22Rv1 (cell line): Measurements from ENCODE around the gene TRPM3.
"Not testable (repeated sequence)": the region's sequence is repeated elsewhere in the genome, so short reads cannot be mapped to it uniquely, and the experiment has no call there.

Experiments used
- H3K27ac ChIP-seq: fragments of 450-650 bp; 2 replicates; pipeline ENCODE4 v1.5.1; 2017
- ZFX ChIP-seq: fragments of 450-650 bp; IDR thresholded peaks from 2 replicates; pipeline ENCODE4 v1.6.1; 2017; ENCODE audit warnings: antibody characterized with exemption, borderline replicate concordance
- TF ChIP-seq, protein P1 (sequence below): fragments of 450-650 bp; IDR thresholded peaks from 2 replicates; pipeline ENCODE4 v1.5.1; 2017; ENCODE audit warnings: mild to moderate bottlenecking

Gene TRPM3

DNA sequence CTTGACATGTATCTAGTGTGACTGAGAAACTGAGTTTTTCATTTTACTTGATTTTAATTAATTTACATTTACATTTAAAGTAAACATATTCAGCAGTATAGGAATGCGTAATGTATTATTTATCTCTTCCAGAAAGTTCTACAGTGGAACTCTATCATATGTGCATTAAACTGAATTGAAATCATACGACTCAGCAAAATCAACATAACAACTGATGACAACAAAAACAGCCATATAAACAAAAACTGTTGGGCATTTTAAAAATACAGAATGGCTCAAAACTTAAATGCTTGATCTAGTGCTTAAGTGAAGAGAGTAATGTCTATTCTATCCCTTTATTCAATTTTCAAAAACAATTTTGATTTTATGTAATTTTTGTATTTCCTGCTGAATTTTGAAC is 134.4 kb downstream of the TRPM3 start:
- TF ChIP-seq ZFX = no peak
- TF ChIP-seq, protein P1, sequence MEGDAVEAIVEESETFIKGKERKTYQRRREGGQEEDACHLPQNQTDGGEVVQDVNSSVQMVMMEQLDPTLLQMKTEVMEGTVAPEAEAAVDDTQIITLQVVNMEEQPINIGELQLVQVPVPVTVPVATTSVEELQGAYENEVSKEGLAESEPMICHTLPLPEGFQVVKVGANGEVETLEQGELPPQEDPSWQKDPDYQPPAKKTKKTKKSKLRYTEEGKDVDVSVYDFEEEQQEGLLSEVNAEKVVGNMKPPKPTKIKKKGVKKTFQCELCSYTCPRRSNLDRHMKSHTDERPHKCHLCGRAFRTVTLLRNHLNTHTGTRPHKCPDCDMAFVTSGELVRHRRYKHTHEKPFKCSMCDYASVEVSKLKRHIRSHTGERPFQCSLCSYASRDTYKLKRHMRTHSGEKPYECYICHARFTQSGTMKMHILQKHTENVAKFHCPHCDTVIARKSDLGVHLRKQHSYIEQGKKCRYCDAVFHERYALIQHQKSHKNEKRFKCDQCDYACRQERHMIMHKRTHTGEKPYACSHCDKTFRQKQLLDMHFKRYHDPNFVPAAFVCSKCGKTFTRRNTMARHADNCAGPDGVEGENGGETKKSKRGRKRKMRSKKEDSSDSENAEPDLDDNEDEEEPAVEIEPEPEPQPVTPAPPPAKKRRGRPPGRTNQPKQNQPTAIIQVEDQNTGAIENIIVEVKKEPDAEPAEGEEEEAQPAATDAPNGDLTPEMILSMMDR = no peak
- no peak overlapping the region for H3K27ac ChIP-seq

DNA sequence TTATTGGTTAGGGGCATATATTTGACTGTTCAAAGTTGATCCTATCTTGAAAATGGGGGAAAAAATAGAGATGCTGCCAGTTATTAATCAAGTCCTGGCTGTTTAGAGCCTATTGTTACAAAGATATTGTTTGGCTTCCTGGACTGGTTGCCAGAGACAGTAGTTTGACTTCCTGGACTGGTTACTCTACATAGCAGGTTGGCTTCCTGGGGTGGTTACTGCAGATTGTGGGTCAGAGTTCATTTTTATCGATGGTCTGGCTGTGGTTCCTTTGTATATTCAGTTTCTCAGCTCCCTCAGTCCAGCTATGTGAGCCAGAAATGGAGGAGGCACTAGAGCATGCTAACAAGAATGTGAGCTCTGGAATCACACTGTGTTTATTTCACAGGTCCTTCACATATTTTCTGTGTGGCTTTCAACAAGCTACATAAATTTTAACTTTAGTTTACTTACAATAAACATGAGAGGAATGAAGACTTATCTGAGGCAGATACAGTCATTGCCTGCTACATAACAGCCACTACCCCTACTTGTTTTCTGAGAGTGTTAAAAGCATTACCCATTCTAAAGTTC is 137.6 kb downstream of the TRPM3 start:
- H3K27ac ChIP-seq = no peak overlapping the region
- TF ChIP-seq, protein P1 = no peak
- no peak for TF ChIP-seq ZFX

DNA sequence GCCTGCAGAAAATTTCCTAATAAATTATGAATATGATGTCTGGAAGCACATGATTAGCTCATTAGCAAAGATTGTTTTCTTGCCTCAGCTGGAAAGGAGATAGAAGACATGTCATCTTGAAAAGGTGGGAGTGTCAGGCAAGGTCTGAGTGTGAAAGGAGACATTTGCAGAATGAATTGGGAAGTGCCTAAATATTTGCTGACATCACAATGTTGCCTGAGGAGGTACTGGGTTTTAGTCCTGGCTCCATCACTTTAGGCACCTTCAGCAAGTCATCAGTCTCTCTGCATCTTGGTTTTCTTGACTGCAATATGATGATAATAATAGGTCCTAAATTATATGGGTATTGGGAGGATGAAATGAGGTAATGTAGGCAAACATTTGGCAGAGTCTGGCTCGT is 140.1 kb downstream of the TRPM3 start:
- H3K27ac ChIP-seq = no peak overlapping the region
- TF ChIP-seq, protein P1 = no peak
- TF ChIP-seq ZFX = no peak

DNA sequence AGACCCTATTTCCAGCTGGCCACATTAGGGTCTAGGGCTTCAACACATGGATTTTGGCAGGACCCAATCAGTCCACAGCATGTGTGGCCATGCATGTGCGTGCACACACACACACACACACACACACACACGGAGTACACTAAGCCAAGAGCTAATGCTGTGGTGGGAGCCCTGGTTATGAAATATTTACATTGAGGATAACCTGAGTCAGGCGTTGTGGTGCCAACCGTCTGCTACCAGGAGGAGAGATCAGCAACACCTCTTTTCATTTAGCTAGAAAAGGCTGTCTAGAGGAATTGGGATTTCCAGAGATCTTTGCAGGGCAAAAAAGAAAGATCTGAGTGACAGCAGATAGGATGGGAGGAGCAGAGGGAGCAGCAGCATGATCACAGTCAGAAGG is 141.5 kb downstream of the TRPM3 start:
- TF ChIP-seq, protein P1 = no peak
- no peak for TF ChIP-seq ZFX
- no peak overlapping the region for H3K27ac ChIP-seq

DNA sequence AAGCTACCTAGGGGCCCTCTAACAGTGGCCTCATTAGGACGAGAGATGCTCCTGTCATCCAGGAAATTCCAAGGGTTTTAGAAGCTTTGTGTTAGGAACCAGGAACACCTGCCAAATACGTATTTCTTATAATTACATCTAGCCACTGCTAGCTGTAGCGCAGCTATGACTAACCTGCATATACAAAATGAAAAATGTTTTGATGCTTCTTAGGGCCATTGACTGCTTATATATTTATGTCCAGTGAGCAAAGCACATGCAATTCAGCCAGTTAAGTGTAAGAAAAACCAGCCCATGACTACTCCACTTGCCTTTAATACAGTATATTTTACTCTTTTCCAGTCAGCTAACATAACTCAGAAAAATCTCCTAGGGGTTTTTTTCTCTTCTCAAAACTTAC is 143.3 kb downstream of the TRPM3 start:
- no peak overlapping the region for H3K27ac ChIP-seq
- TF ChIP-seq, protein P1 = no peak
- TF ChIP-seq ZFX = no peak

DNA sequence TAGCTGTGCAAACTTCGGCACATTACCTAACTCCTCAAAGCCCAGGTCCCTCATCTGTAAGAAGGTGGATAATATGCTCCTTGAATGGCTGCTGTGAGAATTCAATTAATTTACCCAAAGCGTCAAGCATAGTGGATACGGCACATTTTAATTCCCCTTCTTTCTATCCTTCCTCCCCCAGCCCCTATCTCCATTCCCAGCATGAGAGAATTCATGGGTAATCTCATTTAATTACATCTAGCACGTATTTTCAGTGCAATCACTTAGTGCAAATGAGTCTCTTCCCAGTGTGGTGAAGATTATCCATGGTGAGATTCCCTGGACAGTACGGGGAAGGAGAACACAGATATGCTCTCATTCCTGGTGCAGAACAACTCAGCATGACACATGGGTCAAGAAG is 145.6 kb downstream of the TRPM3 start:
- TF ChIP-seq, protein P1 = no peak
- no peak for TF ChIP-seq ZFX
- H3K27ac ChIP-seq = no peak overlapping the region

DNA sequence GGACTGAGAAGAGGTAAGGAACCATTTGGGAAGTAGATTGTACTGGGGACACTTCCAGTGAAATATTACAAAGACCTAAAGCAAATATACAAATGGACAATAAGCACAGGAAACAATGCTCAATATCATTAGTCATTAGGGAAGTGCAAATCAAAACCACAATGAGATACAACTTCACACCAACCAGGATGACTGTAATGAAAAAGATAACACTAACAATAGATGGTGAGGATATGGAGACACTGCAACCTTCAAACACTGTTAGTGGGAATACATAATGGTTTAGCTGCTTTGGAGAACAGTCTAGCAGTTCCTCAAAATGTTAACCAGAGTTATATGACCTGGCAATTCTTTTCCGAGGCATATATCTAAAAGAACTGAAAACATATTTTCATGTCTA is 149.7 kb downstream of the TRPM3 start:
- no peak overlapping the region for H3K27ac ChIP-seq

DNA sequence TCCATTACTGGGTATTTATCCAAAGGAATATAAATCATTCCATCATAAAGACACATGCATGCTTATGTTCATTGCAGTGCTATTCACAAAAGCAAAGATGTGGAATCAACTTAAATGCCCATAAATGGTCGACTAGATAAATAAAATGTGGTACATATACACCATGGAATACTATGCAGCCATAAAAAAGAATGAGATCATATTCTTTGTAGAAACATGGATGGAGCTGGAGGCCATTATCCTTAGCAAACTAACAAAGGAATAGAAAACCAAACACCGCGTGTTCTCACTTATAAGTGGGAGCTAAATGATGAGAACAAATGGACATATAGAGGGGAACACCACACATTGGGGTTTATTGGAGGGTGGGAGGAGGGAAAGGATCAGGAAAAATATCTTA is 155.0 kb downstream of the TRPM3 start:
- H3K27ac ChIP-seq = not testable (repeated sequence)

More for the DNA sequence above, 149.7 kb downstream of the TRPM3 start:
- TF ChIP-seq ZFX = no peak
- TF ChIP-seq, protein P1 = no peak
